Measurements from ENCODE around the gene OR10A3. TPM values are rescaled to one million over a fixed set of nuclear protein-coding genes. Genes with fewer than 3 reads are reported as not detected.

Gene OR10A3
- total RNA-seq, 1 donor from 2014 or later = not detected

DNA sequence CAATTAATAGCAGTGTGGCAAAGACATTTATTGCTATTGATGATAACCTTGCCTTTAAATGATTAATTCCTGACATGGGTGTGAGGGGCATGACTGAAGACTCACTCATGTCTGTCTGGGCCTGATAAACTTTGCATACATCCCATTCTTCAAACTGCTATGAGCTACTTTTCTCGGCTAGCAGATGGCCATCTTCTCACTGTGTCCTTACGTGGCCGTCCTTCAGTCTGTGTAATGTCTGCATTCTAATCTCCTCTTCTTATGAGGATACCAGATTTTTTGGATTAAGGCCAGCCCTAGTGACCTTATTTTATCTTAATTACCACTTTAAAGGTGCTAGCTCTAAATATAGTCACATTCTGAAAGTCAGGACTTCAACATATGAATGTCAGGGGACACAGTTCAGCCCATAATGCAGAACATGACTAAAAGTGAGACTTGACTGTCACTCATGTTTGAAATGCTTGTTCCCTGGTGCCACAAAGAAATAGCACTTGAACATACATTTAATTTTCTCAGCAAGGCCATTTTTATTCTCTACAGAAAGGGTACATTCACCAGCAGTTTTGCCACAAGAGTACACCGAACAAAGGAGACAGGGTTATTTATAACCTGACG, 42.7 kb downstream of the OR10A3 start:
- no peaks in the 10 kb centered on the region for H3K9me3 Mint-ChIP-seq
- H3K36me3 Mint-ChIP-seq (ENCODE audit: low read depth) = no peaks in the 10 kb centered on the region
- intact Hi-C loops (cut with micrococcal nuclease) = no loop called here
- DNase-seq (ENCODE audit: low spot score) = no peak
- no peak overlapping the region for H3K27ac Mint-ChIP-seq
- H3K27me3 Mint-ChIP-seq (ENCODE audit: insufficient read depth) = peaks cover 3% of the 10 kb centered on the region
- no peak overlapping the region for H3K4me3 Mint-ChIP-seq
- H3K4me1 Mint-ChIP-seq (ENCODE audit: low read depth) = no peaks in the 10 kb centered on the region

DNA sequence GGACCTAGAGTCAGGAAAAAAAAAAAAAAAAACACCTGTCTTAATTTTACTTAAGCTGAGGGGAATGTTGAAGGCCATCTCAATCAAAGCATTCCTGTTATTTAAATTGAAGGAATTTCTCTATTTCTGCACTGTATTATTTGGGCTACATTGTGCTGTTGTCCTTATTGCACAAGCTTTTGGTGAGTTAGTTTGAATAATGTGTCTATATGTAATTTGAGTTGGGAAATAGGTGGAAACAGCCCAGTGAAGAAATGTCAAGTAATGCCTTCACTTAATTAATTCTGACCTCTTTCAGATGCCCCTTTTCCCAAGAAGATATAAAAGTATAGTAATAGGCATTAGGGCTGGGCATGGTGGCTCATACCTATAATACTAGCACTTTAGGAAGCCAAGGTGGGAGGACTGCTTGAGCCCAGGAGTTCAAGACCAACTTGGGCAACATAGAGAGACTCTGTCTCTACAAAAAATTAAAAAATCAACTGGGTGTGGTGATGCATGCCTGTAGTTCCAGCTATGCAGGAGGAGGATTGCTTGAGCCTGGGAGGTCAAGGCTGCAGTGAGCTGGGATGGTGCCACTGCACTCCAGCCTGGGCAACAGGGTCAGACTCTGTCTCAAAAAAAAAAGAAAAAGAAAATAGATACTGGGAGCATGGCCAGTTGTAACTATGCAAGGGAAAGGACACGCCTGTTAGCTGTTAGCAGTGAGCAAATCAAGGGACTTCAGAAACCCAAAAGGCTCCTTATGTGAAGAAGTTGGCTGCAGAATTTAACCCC, 45.3 kb downstream of the OR10A3 start:
- H3K4me3 Mint-ChIP-seq = no peak overlapping the region
- intact Hi-C loops (cut with micrococcal nuclease) = no loop called here
- no peak overlapping the region for H3K27ac Mint-ChIP-seq
- H3K36me3 Mint-ChIP-seq (ENCODE audit: low read depth) = no peaks in the 10 kb centered on the region
- no peaks in the 10 kb centered on the region for H3K9me3 Mint-ChIP-seq
- no peaks in the 10 kb centered on the region for H3K4me1 Mint-ChIP-seq (ENCODE audit: low read depth)
- no peaks in the 10 kb centered on the region for H3K27me3 Mint-ChIP-seq (ENCODE audit: insufficient read depth)
- DNase-seq (ENCODE audit: low spot score) = no peak

DNA sequence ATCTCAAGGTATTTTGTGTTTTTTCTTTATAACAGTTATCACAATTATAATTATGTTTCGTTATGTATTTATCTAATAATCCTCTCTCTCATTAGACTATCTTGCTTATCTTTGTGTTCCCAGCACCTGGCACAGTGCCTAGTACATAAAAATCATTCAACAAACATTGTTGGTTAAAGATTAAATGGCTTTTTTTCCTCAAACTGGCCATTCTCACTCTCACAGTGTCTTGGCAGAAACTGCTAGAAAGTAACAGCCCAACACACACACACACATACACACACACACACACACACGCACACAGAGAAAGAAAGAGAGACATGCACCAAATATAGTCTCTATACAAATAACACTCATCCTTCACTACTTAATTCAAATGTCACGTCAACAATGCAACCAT, 47.3 kb downstream of the OR10A3 start:
- H3K27ac Mint-ChIP-seq = no peak overlapping the region
- H3K36me3 Mint-ChIP-seq (ENCODE audit: low read depth) = no peaks in the 10 kb centered on the region
- no peak for DNase-seq (ENCODE audit: low spot score)
- H3K27me3 Mint-ChIP-seq (ENCODE audit: insufficient read depth) = no peaks in the 10 kb centered on the region
- H3K9me3 Mint-ChIP-seq = no peaks in the 10 kb centered on the region
- intact Hi-C loops (cut with micrococcal nuclease) = no loop called here
- H3K4me1 Mint-ChIP-seq (ENCODE audit: low read depth) = no peaks in the 10 kb centered on the region
- H3K4me3 Mint-ChIP-seq = no peak overlapping the region

GRCh38 chr11:7893796-7894195, 47.7 kb downstream of the OR10A3 start:
- H3K4me1 Mint-ChIP-seq (ENCODE audit: low read depth) = no peaks in the 10 kb centered on the region
- H3K27ac Mint-ChIP-seq = no peak overlapping the region
- no peaks in the 10 kb centered on the region for H3K27me3 Mint-ChIP-seq (ENCODE audit: insufficient read depth)
- no peaks in the 10 kb centered on the region for H3K36me3 Mint-ChIP-seq (ENCODE audit: low read depth)
- H3K4me3 Mint-ChIP-seq = no peak overlapping the region
- intact Hi-C loops (cut with micrococcal nuclease) = no loop called here
- DNase-seq (ENCODE audit: low spot score) = no peak
- no peaks in the 10 kb centered on the region for H3K9me3 Mint-ChIP-seq

- H3K27ac Mint-ChIP-seq = no peak overlapping the region
- no peaks in the 10 kb centered on the region for H3K36me3 Mint-ChIP-seq (ENCODE audit: low read depth)
- no peak overlapping the region for H3K4me3 Mint-ChIP-seq
- DNase-seq (ENCODE audit: low spot score) = no peak
- H3K9me3 Mint-ChIP-seq = no peaks in the 10 kb centered on the region
- H3K27me3 Mint-ChIP-seq (ENCODE audit: insufficient read depth) = peaks cover 3% of the 10 kb centered on the region
- H3K4me1 Mint-ChIP-seq (ENCODE audit: low read depth) = no peaks in the 10 kb centered on the region
- intact Hi-C loops (cut with micrococcal nuclease) = loop anchor here (1.0 kb wide), 2 partner anchors 94 to 206 kb away; partner anchors contain the start of gene EIF3F
Measured at GRCh38 chr11:7892840-7893254, 48.7 kb downstream of the OR10A3 start.

- H3K4me3 Mint-ChIP-seq = no peak overlapping the region
- intact Hi-C loops (cut with micrococcal nuclease) = loop anchor here (1.0 kb wide), 2 partner anchors 95 to 207 kb away; partner anchors contain the start of gene EIF3F
- no peaks in the 10 kb centered on the region for H3K4me1 Mint-ChIP-seq (ENCODE audit: low read depth)
- no peak for DNase-seq (ENCODE audit: low spot score)
- H3K27me3 Mint-ChIP-seq (ENCODE audit: insufficient read depth) = peaks cover 3% of the 10 kb centered on the region
- no peaks in the 10 kb centered on the region for H3K36me3 Mint-ChIP-seq (ENCODE audit: low read depth)
- H3K9me3 Mint-ChIP-seq = no peaks in the 10 kb centered on the region
- no peak overlapping the region for H3K27ac Mint-ChIP-seq
Measured at GRCh38 chr11:7892059-7892699, 49.3 kb downstream of the OR10A3 start.

DNA sequence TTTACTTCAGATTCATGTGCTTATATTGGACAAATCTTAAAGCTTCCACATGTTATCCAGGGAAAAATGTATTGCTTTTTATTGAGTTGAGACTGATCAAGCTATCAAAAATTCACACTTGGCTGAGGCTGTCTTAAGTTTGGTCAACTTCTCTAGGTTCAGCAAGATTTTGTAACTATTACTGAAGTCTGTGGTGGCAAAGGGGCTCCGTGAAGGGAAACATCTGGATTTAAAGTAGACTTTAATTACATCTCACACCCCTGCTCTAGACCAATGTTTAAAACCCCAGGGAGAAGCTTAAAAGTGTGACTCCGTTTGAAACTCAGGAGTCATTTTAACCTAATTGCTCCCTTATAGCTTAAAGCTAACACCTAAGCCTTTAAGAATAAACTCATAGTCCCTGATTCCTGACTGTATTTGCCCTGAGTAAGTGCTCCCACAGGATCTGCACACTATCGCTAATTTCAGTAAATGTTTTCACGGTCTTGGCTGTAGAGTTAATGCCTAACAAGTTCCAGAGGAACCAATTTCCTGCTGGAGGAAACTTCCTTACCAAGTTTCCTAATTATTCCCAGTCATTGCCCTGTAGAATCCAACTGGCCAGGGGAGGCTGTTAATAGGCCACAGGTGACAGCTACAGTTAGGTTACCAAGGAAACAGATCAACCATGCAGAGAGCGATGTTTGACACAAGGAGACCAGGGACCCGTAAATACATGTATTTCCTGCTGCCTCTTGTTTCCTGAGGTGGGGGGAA, 50.9 kb downstream of the OR10A3 start:
- no peak overlapping the region for H3K27ac Mint-ChIP-seq
- no peaks in the 10 kb centered on the region for H3K9me3 Mint-ChIP-seq
- no peak overlapping the region for H3K4me3 Mint-ChIP-seq
- no peaks in the 10 kb centered on the region for H3K4me1 Mint-ChIP-seq (ENCODE audit: low read depth)
- peaks cover 3% of the 10 kb centered on the region for H3K27me3 Mint-ChIP-seq (ENCODE audit: insufficient read depth)
- DNase-seq (ENCODE audit: low spot score) = no peak
- no peaks in the 10 kb centered on the region for H3K36me3 Mint-ChIP-seq (ENCODE audit: low read depth)
- intact Hi-C loops (cut with micrococcal nuclease) = no loop called here

- intact Hi-C loops (cut with micrococcal nuclease) = no loop called here
- H3K9me3 Mint-ChIP-seq = no peaks in the 10 kb centered on the region
- peaks cover 3% of the 10 kb centered on the region for H3K27me3 Mint-ChIP-seq (ENCODE audit: insufficient read depth)
- H3K4me3 Mint-ChIP-seq = no peak overlapping the region
- H3K36me3 Mint-ChIP-seq (ENCODE audit: low read depth) = no peaks in the 10 kb centered on the region
- no peak for DNase-seq (ENCODE audit: low spot score)
- H3K4me1 Mint-ChIP-seq (ENCODE audit: low read depth) = no peaks in the 10 kb centered on the region
- H3K27ac Mint-ChIP-seq = no peak overlapping the region
Measured at GRCh38 chr11:7889985-7890384, 51.5 kb downstream of the OR10A3 start.

Other genes starting within 250 kb of the OR10A3 start
- not detected in 2 replicates for gene OVCH2, start 235.2 kb downstream of the OR10A3 start, total RNA-seq
- not detected in 2 replicates for gene OR5P2, start 144.8 kb downstream of the OR10A3 start, total RNA-seq
- not detected in 2 replicates for gene OR5P3, start 110.9 kb downstream of the OR10A3 start, total RNA-seq
- gene OR10A6, start 10.4 kb downstream of the OR10A3 start, total RNA-seq = not detected in 2 replicates
- gene NLRP10, start 23.7 kb upstream of the OR10A3 start, total RNA-seq = not detected in 2 replicates
- 210 and 214 TPM in 2 replicates for gene EIF3F, start 45.6 kb upstream of the OR10A3 start, total RNA-seq
- 0.24 and 0.29 TPM in 2 replicates for gene TUB, start 139.5 kb upstream of the OR10A3 start, total RNA-seq
- gene RIC3, start 227.3 kb upstream of the OR10A3 start, total RNA-seq = 4.7 and 7.4 TPM in 2 replicates

All from activated T-helper 1 cell treated with anti-CD3 and anti-CD28 coated beads, Interleukin-12 subunit alpha, Interleukin-12 subunit beta, Interleukin-2, Interleukin-4 antibody, amounts not matched to agents 30 ng/mL and 10 ng/mL and 1 ng/mL, durations not matched to agents 14 hours and 24 hours and 36 hours (primary cell).